ENCODE measurements around the gene ZNF283. TPM values are rescaled to one million over a fixed set of nuclear protein-coding genes. Genes with fewer than 3 reads are reported as not detected.
"Not testable (repeated sequence)": the region's sequence is repeated elsewhere in the genome, so short reads cannot be mapped to it uniquely, and the experiment has no call there.

The ZNF283 gene
- total RNA-seq, 6 experiments from 2014 or later, result 1.7 to 4.0 (median 2.2) TPM

DNA sequence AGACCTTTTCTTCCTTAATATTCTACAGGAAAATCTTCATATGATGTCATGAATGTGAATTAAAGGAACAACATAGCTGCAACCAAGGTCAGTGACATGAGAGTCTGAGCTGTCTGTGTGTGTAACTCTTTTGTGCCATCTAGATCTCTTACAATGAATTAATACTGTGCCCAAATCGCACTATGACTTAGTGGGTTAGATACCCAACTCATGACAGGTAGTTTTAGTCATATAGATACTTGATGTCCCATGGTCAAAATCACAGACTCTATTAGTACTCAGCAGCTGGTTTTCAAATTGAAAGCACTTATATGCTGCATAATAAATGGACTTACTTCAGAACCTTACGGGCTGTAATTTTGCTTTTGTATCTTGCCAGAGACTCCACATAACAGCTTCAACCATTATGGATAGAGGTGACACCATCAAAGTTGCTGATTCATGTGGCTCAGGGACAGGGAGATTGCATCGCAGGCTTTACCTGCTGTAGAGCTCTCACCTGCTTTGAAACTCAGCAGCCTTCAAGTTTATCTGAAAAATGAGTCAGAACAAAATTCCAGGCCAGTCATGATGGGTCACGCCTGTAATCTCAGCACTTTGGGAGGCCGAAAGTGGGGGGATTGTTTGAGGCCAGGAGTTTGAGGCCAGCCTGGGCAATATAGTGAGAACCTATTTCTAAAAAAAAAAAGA is 12.3 kb upstream of the ZNF283 start:
- Histone ChIP-seq H3K9me3 (no peaks in the 10 kb centered on the region), H3K27ac (no peak overlapping the region), H3K4me1 (no peaks in the 10 kb centered on the region), H3K4me3 (no peak overlapping the region), H3K27me3 (no peaks in the 10 kb centered on the region), H3K36me3 (no peaks in the 10 kb centered on the region)
- no peak for TF ChIP-seq POLR2A (IDR thresholded peaks at IDR 0.05)
- TF ChIP-seq, protein P1, sequence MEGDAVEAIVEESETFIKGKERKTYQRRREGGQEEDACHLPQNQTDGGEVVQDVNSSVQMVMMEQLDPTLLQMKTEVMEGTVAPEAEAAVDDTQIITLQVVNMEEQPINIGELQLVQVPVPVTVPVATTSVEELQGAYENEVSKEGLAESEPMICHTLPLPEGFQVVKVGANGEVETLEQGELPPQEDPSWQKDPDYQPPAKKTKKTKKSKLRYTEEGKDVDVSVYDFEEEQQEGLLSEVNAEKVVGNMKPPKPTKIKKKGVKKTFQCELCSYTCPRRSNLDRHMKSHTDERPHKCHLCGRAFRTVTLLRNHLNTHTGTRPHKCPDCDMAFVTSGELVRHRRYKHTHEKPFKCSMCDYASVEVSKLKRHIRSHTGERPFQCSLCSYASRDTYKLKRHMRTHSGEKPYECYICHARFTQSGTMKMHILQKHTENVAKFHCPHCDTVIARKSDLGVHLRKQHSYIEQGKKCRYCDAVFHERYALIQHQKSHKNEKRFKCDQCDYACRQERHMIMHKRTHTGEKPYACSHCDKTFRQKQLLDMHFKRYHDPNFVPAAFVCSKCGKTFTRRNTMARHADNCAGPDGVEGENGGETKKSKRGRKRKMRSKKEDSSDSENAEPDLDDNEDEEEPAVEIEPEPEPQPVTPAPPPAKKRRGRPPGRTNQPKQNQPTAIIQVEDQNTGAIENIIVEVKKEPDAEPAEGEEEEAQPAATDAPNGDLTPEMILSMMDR (IDR thresholded peaks at IDR 0.05), result no peak
- DNase-seq, result no peak
- WGBS (ENCODE audit: insufficient coverage, low coverage, low lambda C conversion rate, missing lambda C conversion rate), result 53% methylated on average over 5 of the region's 5 CpGs
- no peak for ATAC-seq
- intact Hi-C loops (cut with DNase I), result no loop called here

DNA sequence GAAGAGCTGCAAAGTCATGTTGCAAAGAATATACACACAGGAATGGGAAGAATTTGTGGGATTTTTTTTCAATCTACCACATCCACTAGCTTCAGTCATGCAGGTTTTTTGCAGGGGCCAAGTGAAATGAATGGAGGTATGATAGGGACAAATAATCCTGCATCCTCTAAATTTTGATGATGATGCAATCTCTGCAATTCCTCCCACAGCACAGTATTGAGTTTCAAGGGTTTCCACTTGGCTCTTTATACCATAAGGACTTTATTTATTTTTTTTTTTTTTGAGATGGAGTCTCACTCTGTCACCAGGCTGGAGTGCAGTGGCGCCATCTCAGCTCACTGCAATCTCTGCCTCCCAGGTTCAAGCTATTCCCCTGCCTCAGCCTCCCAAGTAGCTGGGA is 9.7 kb upstream of the ZNF283 start:
- H3K9me3 ChIP-seq; ATAC-seq; H3K36me3 ChIP-seq; intact Hi-C loops (cut with DNase I); H3K4me3 ChIP-seq; H3K27me3 ChIP-seq; DNase-seq; H3K4me1 ChIP-seq; H3K27ac ChIP-seq: not testable (repeated sequence)
- whole genome bisulfite sequencing (ENCODE audit: insufficient coverage, low coverage, low lambda C conversion rate, missing lambda C conversion rate), result 29% methylated on average over 1 of the region's 1 CpG

- TF ChIP-seq, protein P1 (IDR thresholded peaks at IDR 0.05), result no peak
- no peak for TF ChIP-seq POLR2A (IDR thresholded peaks at IDR 0.05)
- no peaks in the 10 kb centered on the region for H3K27me3 ChIP-seq
- no peak overlapping the region for H3K4me3 ChIP-seq
- DNase-seq, result no peak
- WGBS (ENCODE audit: insufficient coverage, low coverage, low lambda C conversion rate, missing lambda C conversion rate), result 74% methylated on average over 5 of the region's 5 CpGs
- H3K9me3 ChIP-seq, result no peaks in the 10 kb centered on the region
- H3K4me1 ChIP-seq, result no peaks in the 10 kb centered on the region
- no peak for ATAC-seq
- H3K27ac ChIP-seq, result no peak overlapping the region
- intact Hi-C loops (cut with DNase I), result no loop called here
- H3K36me3 ChIP-seq, result no peaks in the 10 kb centered on the region
These were observed 8.6 kb upstream of the ZNF283 start for GRCh38 chr19:43818500-43818899.

GRCh38 chr19:43820098-43820883 is 6.8 kb upstream of the ZNF283 start:
- no peak for DNase-seq
- 16% methylated on average over 47 of the region's 48 CpGs for WGBS (ENCODE audit: insufficient coverage, low coverage, low lambda C conversion rate, missing lambda C conversion rate)

DNA sequence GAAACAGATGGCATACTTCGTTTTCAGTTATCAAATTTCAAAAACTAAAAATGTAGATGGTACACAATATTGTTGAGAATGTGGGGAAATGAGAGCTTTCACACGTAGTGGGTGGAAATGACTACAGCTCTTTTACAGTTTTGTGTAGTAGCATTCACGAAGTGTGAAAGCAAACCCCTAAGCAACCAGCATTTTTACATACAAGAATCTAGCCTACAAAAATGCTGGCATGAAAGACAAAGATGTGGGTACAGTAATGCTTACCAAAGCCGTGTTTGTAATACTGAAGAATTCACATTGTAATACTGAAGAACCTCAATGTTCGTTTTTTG is 6.3 kb upstream of the ZNF283 start:
- no peaks in the 10 kb centered on the region for H3K36me3 ChIP-seq
- no peaks in the 10 kb centered on the region for H3K9me3 ChIP-seq
- WGBS (ENCODE audit: insufficient coverage, low coverage, low lambda C conversion rate, missing lambda C conversion rate), result 17% methylated on average over 5 of the region's 5 CpGs
- H3K4me3 ChIP-seq, result peak overlapping the region in 1 of 3 donors; percentile 35
- TF ChIP-seq, protein P1 (IDR thresholded peaks at IDR 0.05), result no peak
- no peak for TF ChIP-seq POLR2A (IDR thresholded peaks at IDR 0.05)
- no peaks in the 10 kb centered on the region for H3K4me1 ChIP-seq
- ATAC-seq (no peak), DNase-seq (no peak)
- no peak overlapping the region for H3K27ac ChIP-seq
- intact Hi-C loops (cut with DNase I), result no loop called here
- H3K27me3 ChIP-seq, result no peaks in the 10 kb centered on the region

More at GRCh38 chr19:43820098-43820883, 6.8 kb upstream of the ZNF283 start:
- Histone ChIP-seq H3K27ac (no peak overlapping the region), H3K27me3 (no peaks in the 10 kb centered on the region), H3K36me3 (no peaks in the 10 kb centered on the region), H3K4me3 (peak overlapping the region in 1 of 3 donors; percentile 35), H3K4me1 (no peaks in the 10 kb centered on the region), H3K9me3 (no peaks in the 10 kb centered on the region)
- intact Hi-C loops (cut with DNase I), result no loop called here
- TF ChIP-seq, protein P1 (IDR thresholded peaks at IDR 0.05), result no peak
- TF ChIP-seq POLR2A (IDR thresholded peaks at IDR 0.05), result no peak
- ATAC-seq, result peak in 1 of 4 donors; percentile 30

DNA sequence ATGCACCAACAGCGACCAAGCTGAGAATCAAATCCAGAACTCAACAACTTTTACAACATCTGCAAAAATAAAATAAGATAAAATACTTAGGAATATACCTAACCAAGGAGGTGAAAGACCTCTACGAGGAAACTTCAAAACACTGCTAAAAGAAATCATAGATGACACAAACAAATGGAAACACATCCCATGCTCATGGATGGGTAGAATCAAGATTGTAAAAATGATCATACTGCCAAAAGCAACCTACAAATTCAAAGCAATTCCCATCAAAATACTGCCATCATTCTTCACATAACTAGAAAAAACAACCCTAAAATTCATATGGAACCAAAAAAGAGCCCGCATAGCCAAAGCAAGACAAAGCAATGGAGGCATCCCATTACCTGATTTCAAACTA is 3.3 kb upstream of the ZNF283 start:
- WGBS (ENCODE audit: insufficient coverage, low coverage, low lambda C conversion rate, missing lambda C conversion rate), result 70% methylated on average over 3 of the region's 3 CpGs
- H3K27me3 ChIP-seq; intact Hi-C loops (cut with DNase I): not testable (repeated sequence)

GRCh38 chr19:43824572-43824971 is 2.5 kb upstream of the ZNF283 start:
- H3K36me3 ChIP-seq; H3K27me3 ChIP-seq; H3K9me3 ChIP-seq; DNase-seq; intact Hi-C loops (cut with DNase I); H3K27ac ChIP-seq; ATAC-seq; H3K4me1 ChIP-seq; H3K4me3 ChIP-seq: not testable (repeated sequence)
- 55% methylated on average over 4 of the region's 4 CpGs for WGBS (ENCODE audit: insufficient coverage, low coverage, low lambda C conversion rate, missing lambda C conversion rate)

More for the DNA sequence above, 3.3 kb upstream of the ZNF283 start:
- not testable (repeated sequence) for H3K27ac ChIP-seq, ATAC-seq, H3K4me1 ChIP-seq, H3K36me3 ChIP-seq, DNase-seq, H3K4me3 ChIP-seq, H3K9me3 ChIP-seq
